Kidney (tissue), 14 donors: Measurements from ENCODE around the gene GNA12. TPM values are rescaled to one million over a fixed set of nuclear protein-coding genes. Genes with fewer than 3 reads are reported as not detected.

Experiments
- DNase-seq, 5 donors: peaks; one replicate each; pipeline ENCODE4 v3.0.0-alpha.2; 2013 to 2020
- FAIRE-seq: peaks from 2 replicates; lab custom pipeline; 2012; peaks lifted over from hg19 to GRCh38; lab: Jason Lieb, UNC
- H3K27ac ChIP-seq, 2 donors: one replicate each; pipeline ENCODE4 v1.7.0; 2013; ENCODE audit warnings: low read depth in 2 of 2, low read length in 2 of 2, inconsistent platforms in 1 of 2
- H3K27me3 ChIP-seq: one replicate; pipeline ENCODE4 v1.7.1; 2013; ENCODE audit warnings: low read length, inconsistent platforms; ENCODE audit not compliant: control insufficient read depth, insufficient read depth
- H3K36me3 ChIP-seq, 3 donors: one replicate each; pipeline versions ENCODE4 v1.7.0 to v1.7.1; 2013; ENCODE audit warnings: low read length in 3 of 3, control low read depth in 1 of 3, inconsistent platforms in 1 of 3; ENCODE audit not compliant: insufficient read depth in 3 of 3, control insufficient read depth in 2 of 3
- H3K4me1 ChIP-seq, 3 donors: one replicate each; pipeline versions ENCODE4 v1.7.0 to v1.7.1; 2013; ENCODE audit warnings: low read length in 3 of 3, inconsistent platforms in 1 of 3, low read depth in 1 of 3; ENCODE audit not compliant: control insufficient read depth in 2 of 3, insufficient read depth in 2 of 3
- H3K4me3 ChIP-seq, 3 donors: one replicate each; pipeline versions ENCODE4 v1.7.0 to v1.8.1; 2013; ENCODE audit warnings: low read length in 3 of 3, control low read depth in 1 of 3, inconsistent platforms in 1 of 3
- H3K9ac ChIP-seq, 3 donors: one replicate each; pipeline versions ENCODE4 v1.7.0 to v1.7.1; 2013; ENCODE audit warnings: low read length in 3 of 3, control low read depth in 1 of 3, inconsistent platforms in 1 of 3
- H3K9me3 ChIP-seq, 3 donors: one replicate each; pipeline versions ENCODE4 v1.7.0 to v1.7.1; 2013; ENCODE audit warnings: low read length in 3 of 3, control low read depth in 1 of 3, inconsistent platforms in 1 of 3; ENCODE audit not compliant: control insufficient read depth in 2 of 3, insufficient read depth in 1 of 3
- CTCF ChIP-seq: IDR thresholded peaks from 3 replicates; pipeline ENCODE4 v1.5.1; 2012; ENCODE audit warnings: mild to moderate bottlenecking, moderate library complexity, borderline replicate concordance; ENCODE audit not compliant: insufficient read depth; ENCODE audit errors: extremely low read depth
- intact Hi-C: fragments of 100-400 bp; cut with DNase I; formaldehyde crosslinking; loops from one replicate; pipeline ENCODE4 v1.11.1; 2022
- polyA plus RNA-seq: library from polyadenylated mRNA; stranded (reverse); fragments of 350-450 nt; fragmentation: Illumina TruSeq; extraction: RNeasy Lipid Tissue Mini Kit (QIAGEN cat#74804); gene quantifications from one replicate; pipeline ENCODE4 v1.2.3, GENCODE V29; 2014; ENCODE audit warnings: low read depth, low replicate concordance; ENCODE audit not compliant: insufficient read depth
- total RNA-seq: library from RNA; stranded (reverse); fragmentation: NEBNext Ultra II Directional; extraction: Animal tissue kit (Norgen Biotek cat#: 25700); gene quantifications from one replicate; pipeline ENCODE4 v1.2.1, GENCODE V29; 2021
- donor health status: control.
- donor health status: control.
- donor health status: control.
- donor health status: control.
- donor health status: control.
- donor health status: DM: yes; HTN: yes; CAD: no.
- donor health status: Normal renal cell carcinoma (clear cell type).

The GNA12 gene
- total and polyA plus RNA-seq, 2 donors from 2014 or later, result 16.5 to 41.1 TPM

GRCh38 chr7:2713370-2713769, 130.7 kb downstream of the GNA12 start:
- Histone ChIP-seq H3K4me1 (peaks cover 0 to 7% (median 0%) of the 10 kb centered on the region in 3 donors), H3K27ac (no peak overlapping the region), H3K9ac (no peak overlapping the region), H3K4me3 (no peak overlapping the region), H3K27me3 (no peaks in the 10 kb centered on the region), H3K36me3 (no peaks in the 10 kb centered on the region), H3K9me3 (peaks cover 0 to 2% (median 0%) of the 10 kb centered on the region in 3 donors)
- no peak for TF ChIP-seq CTCF
- FAIRE-seq (no peak), DNase-seq (peak; percentile 60 to 90 (median 85))
- intact Hi-C loops, result no loop called here

- FAIRE-seq, result no peak
- H3K27ac ChIP-seq, result no peak overlapping the region
- intact Hi-C loops, result no loop called here
- peak in 3 of 5 donors; percentile 45 to 75 (median 71) for DNase-seq
- peaks cover 0 to 7% (median 0%) of the 10 kb centered on the region in 3 donors for H3K4me1 ChIP-seq
- no peaks in the 10 kb centered on the region for H3K36me3 ChIP-seq
- TF ChIP-seq CTCF, result no peak
- H3K9me3 ChIP-seq, result peaks cover 0 to 2% (median 0%) of the 10 kb centered on the region in 3 donors
- no peaks in the 10 kb centered on the region for H3K27me3 ChIP-seq
- no peak overlapping the region for H3K9ac ChIP-seq
- H3K4me3 ChIP-seq, result no peak overlapping the region
Observed at GRCh38 chr7:2711895-2712675, 132.0 kb downstream of the GNA12 start.

- intact Hi-C loops, result no loop called here
- Histone ChIP-seq H3K4me1 (peaks cover 0 to 4% (median 0%) of the 10 kb centered on the region in 3 donors), H3K27me3 (no peaks in the 10 kb centered on the region), H3K4me3 (no peak overlapping the region), H3K36me3 (no peaks in the 10 kb centered on the region), H3K9me3 (peaks cover 0 to 2% (median 0%) of the 10 kb centered on the region in 3 donors), H3K9ac (no peak overlapping the region), H3K27ac (no peak overlapping the region)
- FAIRE-seq, result no peak
- no peak for DNase-seq
- no peak for TF ChIP-seq CTCF
Observed at GRCh38 chr7:2710901-2711551, 133.1 kb downstream of the GNA12 start.
